ENCODE measurements around the gene SCO2.

- TF ChIP-seq CTCF (optimal IDR thresholded peaks at IDR 0.05 in 1 of 3, IDR thresholded peaks at IDR 0.05 in 1 of 3, conservative IDR thresholded peaks at IDR 0.05 in 1 of 3; ENCODE audit: extremely low read depth in 1 of 3, insufficient read depth in 2 of 3, low read length in 3 of 3) (no peak), EZH2 (IDR thresholded peaks at IDR 0.05; ENCODE audit: low read length) (no peak)
These were observed 9.3 kb downstream of the SCO2 start for GRCh38 chr22:50516068-50516467.
